ENCODE results near the gene RAB21. TPM values are rescaled to one million over a fixed set of nuclear protein-coding genes. Genes with fewer than 3 reads are reported as not detected.
"Not testable (repeated sequence)": the region's sequence is repeated elsewhere in the genome, so short reads cannot be mapped to it uniquely, and the experiment has no call there.

The RAB21 gene
- total RNA-seq, 1 experiment from 2014 or later = 33.6 TPM

DNA sequence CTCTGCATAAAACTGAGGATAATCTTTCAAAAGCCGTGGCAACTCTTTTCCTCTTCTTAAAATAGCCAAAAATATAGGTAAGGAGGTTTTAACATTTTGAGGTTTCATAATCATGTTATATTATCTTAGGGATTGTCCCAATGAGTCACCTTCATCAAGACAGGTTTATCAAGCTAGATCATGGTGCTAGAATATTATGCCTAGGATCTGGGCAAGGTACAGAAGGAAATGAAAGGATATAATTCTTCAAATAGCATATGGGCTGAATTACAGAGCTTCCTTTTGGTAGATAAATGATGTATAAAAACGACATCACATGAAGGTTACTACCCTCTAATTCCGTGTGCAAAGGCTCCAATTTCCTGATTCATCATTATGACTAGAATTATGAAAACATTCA, 56.3 kb downstream of the RAB21 start (continued):
- TF ChIP-seq, protein P1, sequence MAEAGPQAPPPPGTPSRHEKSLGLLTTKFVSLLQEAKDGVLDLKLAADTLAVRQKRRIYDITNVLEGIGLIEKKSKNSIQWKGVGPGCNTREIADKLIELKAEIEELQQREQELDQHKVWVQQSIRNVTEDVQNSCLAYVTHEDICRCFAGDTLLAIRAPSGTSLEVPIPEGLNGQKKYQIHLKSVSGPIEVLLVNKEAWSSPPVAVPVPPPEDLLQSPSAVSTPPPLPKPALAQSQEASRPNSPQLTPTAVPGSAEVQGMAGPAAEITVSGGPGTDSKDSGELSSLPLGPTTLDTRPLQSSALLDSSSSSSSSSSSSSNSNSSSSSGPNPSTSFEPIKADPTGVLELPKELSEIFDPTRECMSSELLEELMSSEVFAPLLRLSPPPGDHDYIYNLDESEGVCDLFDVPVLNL (CRISPR knock-in tag; IDR thresholded peaks at IDR 0.05; ENCODE audit: borderline replicate concordance, low read depth) = no peak
- no peak for TF ChIP-seq PRRX2 (CRISPR knock-in tag; IDR thresholded peaks at IDR 0.05)
- TF ChIP-seq TEAD4 (CRISPR knock-in tag; IDR thresholded peaks at IDR 0.05) = no peak
- TF ChIP-seq E2F1 (CRISPR knock-in tag; IDR thresholded peaks at IDR 0.05) = no peak
- TF ChIP-seq, protein P2, sequence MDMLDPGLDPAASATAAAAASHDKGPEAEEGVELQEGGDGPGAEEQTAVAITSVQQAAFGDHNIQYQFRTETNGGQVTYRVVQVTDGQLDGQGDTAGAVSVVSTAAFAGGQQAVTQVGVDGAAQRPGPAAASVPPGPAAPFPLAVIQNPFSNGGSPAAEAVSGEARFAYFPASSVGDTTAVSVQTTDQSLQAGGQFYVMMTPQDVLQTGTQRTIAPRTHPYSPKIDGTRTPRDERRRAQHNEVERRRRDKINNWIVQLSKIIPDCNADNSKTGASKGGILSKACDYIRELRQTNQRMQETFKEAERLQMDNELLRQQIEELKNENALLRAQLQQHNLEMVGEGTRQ (CRISPR knock-in tag; IDR thresholded peaks at IDR 0.05) = no peak
- TF ChIP-seq, protein P3, sequence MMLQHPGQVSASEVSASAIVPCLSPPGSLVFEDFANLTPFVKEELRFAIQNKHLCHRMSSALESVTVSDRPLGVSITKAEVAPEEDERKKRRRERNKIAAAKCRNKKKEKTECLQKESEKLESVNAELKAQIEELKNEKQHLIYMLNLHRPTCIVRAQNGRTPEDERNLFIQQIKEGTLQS (CRISPR knock-in tag; conservative IDR thresholded peaks at IDR 0.05) = no peak
- no peak for TF ChIP-seq ZMAT4 (CRISPR knock-in tag; IDR thresholded peaks at IDR 0.05)
- TF ChIP-seq, protein P4, sequence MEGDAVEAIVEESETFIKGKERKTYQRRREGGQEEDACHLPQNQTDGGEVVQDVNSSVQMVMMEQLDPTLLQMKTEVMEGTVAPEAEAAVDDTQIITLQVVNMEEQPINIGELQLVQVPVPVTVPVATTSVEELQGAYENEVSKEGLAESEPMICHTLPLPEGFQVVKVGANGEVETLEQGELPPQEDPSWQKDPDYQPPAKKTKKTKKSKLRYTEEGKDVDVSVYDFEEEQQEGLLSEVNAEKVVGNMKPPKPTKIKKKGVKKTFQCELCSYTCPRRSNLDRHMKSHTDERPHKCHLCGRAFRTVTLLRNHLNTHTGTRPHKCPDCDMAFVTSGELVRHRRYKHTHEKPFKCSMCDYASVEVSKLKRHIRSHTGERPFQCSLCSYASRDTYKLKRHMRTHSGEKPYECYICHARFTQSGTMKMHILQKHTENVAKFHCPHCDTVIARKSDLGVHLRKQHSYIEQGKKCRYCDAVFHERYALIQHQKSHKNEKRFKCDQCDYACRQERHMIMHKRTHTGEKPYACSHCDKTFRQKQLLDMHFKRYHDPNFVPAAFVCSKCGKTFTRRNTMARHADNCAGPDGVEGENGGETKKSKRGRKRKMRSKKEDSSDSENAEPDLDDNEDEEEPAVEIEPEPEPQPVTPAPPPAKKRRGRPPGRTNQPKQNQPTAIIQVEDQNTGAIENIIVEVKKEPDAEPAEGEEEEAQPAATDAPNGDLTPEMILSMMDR (IDR thresholded peaks at IDR 0.05) = no peak
- TF ChIP-seq TCF7 (CRISPR knock-in tag; IDR thresholded peaks at IDR 0.05; ENCODE audit: low read depth) = no peak
- no peak for TF ChIP-seq PRDM15 (CRISPR knock-in tag; IDR thresholded peaks at IDR 0.05)
- TF ChIP-seq, protein P5, sequence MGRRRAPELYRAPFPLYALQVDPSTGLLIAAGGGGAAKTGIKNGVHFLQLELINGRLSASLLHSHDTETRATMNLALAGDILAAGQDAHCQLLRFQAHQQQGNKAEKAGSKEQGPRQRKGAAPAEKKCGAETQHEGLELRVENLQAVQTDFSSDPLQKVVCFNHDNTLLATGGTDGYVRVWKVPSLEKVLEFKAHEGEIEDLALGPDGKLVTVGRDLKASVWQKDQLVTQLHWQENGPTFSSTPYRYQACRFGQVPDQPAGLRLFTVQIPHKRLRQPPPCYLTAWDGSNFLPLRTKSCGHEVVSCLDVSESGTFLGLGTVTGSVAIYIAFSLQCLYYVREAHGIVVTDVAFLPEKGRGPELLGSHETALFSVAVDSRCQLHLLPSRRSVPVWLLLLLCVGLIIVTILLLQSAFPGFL (CRISPR knock-in tag; IDR thresholded peaks at IDR 0.05; ENCODE audit: borderline replicate concordance) = no peak
- TF ChIP-seq, protein P6, sequence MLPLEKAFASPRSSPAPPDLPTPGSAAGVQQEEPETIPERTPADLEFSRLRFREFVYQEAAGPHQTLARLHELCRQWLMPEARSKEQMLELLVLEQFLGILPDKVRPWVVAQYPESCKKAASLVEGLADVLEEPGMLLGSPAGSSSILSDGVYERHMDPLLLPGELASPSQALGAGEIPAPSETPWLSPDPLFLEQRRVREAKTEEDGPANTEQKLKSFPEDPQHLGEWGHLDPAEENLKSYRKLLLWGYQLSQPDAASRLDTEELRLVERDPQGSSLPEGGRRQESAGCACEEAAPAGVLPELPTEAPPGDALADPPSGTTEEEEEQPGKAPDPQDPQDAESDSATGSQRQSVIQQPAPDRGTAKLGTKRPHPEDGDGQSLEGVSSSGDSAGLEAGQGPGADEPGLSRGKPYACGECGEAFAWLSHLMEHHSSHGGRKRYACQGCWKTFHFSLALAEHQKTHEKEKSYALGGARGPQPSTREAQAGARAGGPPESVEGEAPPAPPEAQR (CRISPR knock-in tag; IDR thresholded peaks at IDR 0.05) = no peak

DNA sequence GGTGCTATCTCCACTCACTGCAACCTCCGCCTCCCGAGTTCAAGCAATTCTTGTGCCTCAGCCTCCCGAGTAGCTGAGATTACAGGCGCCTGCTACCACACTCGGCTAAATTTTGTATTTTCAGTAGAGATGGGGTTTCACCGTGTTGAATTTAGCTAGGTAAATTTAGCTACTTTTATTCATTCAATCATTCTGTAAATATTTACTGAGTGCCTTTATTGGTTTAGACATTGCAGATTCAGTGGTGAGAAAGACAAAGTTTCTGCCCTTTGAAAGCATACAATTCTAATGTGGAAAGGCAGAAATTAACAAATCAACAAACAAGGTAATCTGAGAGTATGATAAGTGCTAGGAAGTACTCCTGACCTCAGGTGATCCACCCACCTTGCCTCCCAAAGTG, 60.6 kb downstream of the RAB21 start:
- H3K9me3 Mint-ChIP-seq; POLR2A ChIA-PET; ATAC-seq; H3K4me1 Mint-ChIP-seq; H3K27me3 Mint-ChIP-seq (ENCODE audit: low read depth); DNase-seq (ENCODE audit: low spot score); H3K4me3 Mint-ChIP-seq; CTCF ChIA-PET; H3K27ac Mint-ChIP-seq; H3K36me3 Mint-ChIP-seq: not testable (repeated sequence)

DNA sequence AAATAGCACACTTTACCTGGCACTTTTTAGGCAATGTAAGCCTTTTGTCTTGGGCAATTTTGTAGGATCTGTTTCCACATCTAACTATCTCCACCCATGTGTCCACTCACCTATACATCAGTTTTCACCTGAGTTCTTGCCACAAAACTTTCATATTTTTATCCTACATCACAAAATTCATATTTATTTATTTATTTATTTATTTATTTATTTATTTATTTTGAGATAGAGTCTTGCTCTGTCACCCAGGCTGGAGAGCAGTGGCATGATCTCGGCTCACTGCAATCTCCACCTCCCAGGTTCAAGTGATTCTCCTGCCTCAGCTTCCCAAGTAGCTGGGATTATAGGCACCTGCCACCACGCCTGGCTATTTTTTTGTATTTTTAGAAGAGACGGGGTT, 67.4 kb downstream of the RAB21 start:
- H3K4me3 Mint-ChIP-seq; ATAC-seq; CTCF ChIA-PET; DNase-seq (ENCODE audit: low spot score); H3K36me3 Mint-ChIP-seq; POLR2A ChIA-PET; H3K27me3 Mint-ChIP-seq (ENCODE audit: low read depth); H3K27ac Mint-ChIP-seq; H3K4me1 Mint-ChIP-seq; H3K9me3 Mint-ChIP-seq: not testable (repeated sequence)
